Femur (tissue), 1 donor: ENCODE measurements around the gene SPEM3.
"Not testable (repeated sequence)": the region's sequence is repeated elsewhere in the genome, so short reads cannot be mapped to it uniquely, and the experiment has no call there.

Experiments used
- DNase-seq: peaks from one replicate; pipeline ENCODE4 v3.0.0-alpha.2; 2017

SPEM3 gene

GRCh38 chr17:7475764-7476422 is 47.2 kb downstream of the SPEM3 start:
- DNase-seq = peak; percentile 56

- DNase-seq = no peak
Observed at GRCh38 chr17:7476494-7476893, 47.8 kb downstream of the SPEM3 start.

- DNase-seq = no peak
Observed at GRCh38 chr17:7476951-7477350, 48.3 kb downstream of the SPEM3 start.

- DNase-seq = peak; percentile 74
Observed at GRCh38 chr17:7477392-7478275, 49.0 kb downstream of the SPEM3 start.

GRCh38 chr17:7478276-7479212 is 49.9 kb downstream of the SPEM3 start:
- DNase-seq = peak; percentile 75

GRCh38 chr17:7479213-7480088 is 50.8 kb downstream of the SPEM3 start, which contains the start of gene ZBTB4:
TSS of gene ZBTB4 (minus strand) at chr17:7479631. CDS start at chr17:7466801, 12,830 bp downstream.
- DNase-seq = peak; percentile 73

GRCh38 chr17:7480089-7480384 is 51.4 kb downstream of the SPEM3 start:
- DNase-seq = no peak

- DNase-seq = not testable (repeated sequence)
Observed at GRCh38 chr17:7481275-7481674, 52.6 kb downstream of the SPEM3 start, which contains the start of gene SLC35G6. TSS of gene SLC35G6 (plus strand) at chr17:7481446. CDS start at chr17:7481517, 71 bp downstream.

- not testable (repeated sequence) for DNase-seq
Observed at GRCh38 chr17:7481842-7482741, 53.4 kb downstream of the SPEM3 start.
